ENCODE data around the gene CDH13.

Gene CDH13

GRCh38 chr16:83447560-83447959, 820.8 kb downstream of the CDH13 start (continued):
- TF ChIP-seq ZNF248 (tag by site-specific recombination; IDR thresholded peaks at IDR 0.05) (no peak), GLIS1 (tag by site-specific recombination; IDR thresholded peaks at IDR 0.05) (no peak), ZBTB7A (tag by site-specific recombination; IDR thresholded peaks at IDR 0.05; ENCODE audit: low read depth) (no peak), ZNF48 (tag by site-specific recombination; IDR thresholded peaks at IDR 0.05) (no peak), ZBTB8A (tag by site-specific recombination; IDR thresholded peaks at IDR 0.05) (no peak)

- Histone ChIP-seq H3K36me3 (ENCODE audit: control insufficient read depth in 2 of 2, insufficient read depth in 1 of 2, low read length in 2 of 2) (no peaks in the 10 kb centered on the region), H3K4me3 (ENCODE audit: low read depth, low read length) (no peak overlapping the region), H3K4me1 (ENCODE audit: control insufficient read depth, insufficient read depth, low read length) (no peaks in the 10 kb centered on the region), H3K27ac (ENCODE audit: extremely low read depth, low read depth, low read length) (no peak overlapping the region), H3K9me3 (ENCODE audit: control insufficient read depth, insufficient read depth, low read depth, low read length) (no peaks in the 10 kb centered on the region)
- ChIA-PET POLR2A (no interaction called here), CTCF (no interaction called here)
- TF ChIP-seq ZNF121 (tag by site-specific recombination; IDR thresholded peaks at IDR 0.05) (no peak), ZNF169 (tag by site-specific recombination; IDR thresholded peaks at IDR 0.05) (no peak), KLF8 (tag by site-specific recombination; IDR thresholded peaks at IDR 0.05) (no peak), BCL11B (tag by site-specific recombination; IDR thresholded peaks at IDR 0.05; ENCODE audit: low read depth) (no peak), ZFP41 (tag by site-specific recombination; IDR thresholded peaks at IDR 0.05; ENCODE audit: borderline replicate concordance) (no peak), ZNF600 (tag by site-specific recombination; IDR thresholded peaks at IDR 0.05) (no peak), KLF16 (tag by site-specific recombination; IDR thresholded peaks at IDR 0.05) (no peak), ZNF837 (tag by site-specific recombination; IDR thresholded peaks at IDR 0.05) (no peak), ZBTB26 (tag by site-specific recombination; optimal IDR thresholded peaks at IDR 0.05) (no peak), KLF7 (tag by site-specific recombination; IDR thresholded peaks at IDR 0.05; ENCODE audit: borderline replicate concordance) (no peak), ZNF692 (tag by site-specific recombination; IDR thresholded peaks at IDR 0.05) (no peak), ZBTB49 (tag by site-specific recombination; IDR thresholded peaks at IDR 0.05; ENCODE audit: low read depth) (no peak), ZNF155 (tag by site-specific recombination; IDR thresholded peaks at IDR 0.05) (no peak), ZNF621 (tag by site-specific recombination; IDR thresholded peaks at IDR 0.05) (no peak), AEBP2 (tag by site-specific recombination; IDR thresholded peaks at IDR 0.05; ENCODE audit: borderline replicate concordance) (no peak)
Measured at GRCh38 chr16:83449861-83450260, 823.1 kb downstream of the CDH13 start.

All from HEK293 (cell line).